Right lobe of liver (tissue), 6 donors: ENCODE measurements around the gene LMTK3. TPM values are rescaled to one million over a fixed set of nuclear protein-coding genes. Genes with fewer than 3 reads are reported as not detected.

Experiments used
- ATAC-seq, 4 donors: fragments of 200-7000 bp; cut with Tn5 transposase; one replicate each; pipeline ENCODE4 v1.9.1; 2020; ENCODE audit warnings: mild to moderate bottlenecking in 4 of 4, moderate library complexity in 4 of 4
- DNase-seq, 3 donors: peaks; one replicate each; pipeline ENCODE4 v3.0.0-alpha.2; 2020
- H3K27ac ChIP-seq, 3 donors: fragments of 200-600 bp; one replicate each; pipeline ENCODE4 v1.8.0; 2022
- H3K27me3 ChIP-seq, 2 donors: fragments of 200-600 bp; one replicate each; pipeline ENCODE4 v1.8.0; 2022
- H3K36me3 ChIP-seq, 4 donors: fragments of 200-600 bp; sonication (generic) in 1 of 4; one replicate each; pipeline versions ENCODE4 v1.5.1 to v1.8.0; 2017 to 2022; ENCODE audit warnings: control low read depth in 1 of 4
- H3K4me1 ChIP-seq, 4 donors: fragments of 200-600 bp; sonication (generic) in 1 of 4; one replicate each; pipeline versions ENCODE4 v1.5.1 to v1.8.0; 2017 to 2022; ENCODE audit warnings: control low read depth in 1 of 4
- H3K4me3 ChIP-seq, 3 donors: fragments of 200-600 bp; one replicate each; pipeline ENCODE4 v1.8.0; 2022
- H3K9me3 ChIP-seq, 4 donors: fragments of 200-600 bp; sonication (generic) in 1 of 4; one replicate each; pipeline versions ENCODE4 v1.5.1 to v1.8.0; 2017 to 2022; ENCODE audit warnings: control low read depth in 1 of 4
- POLR2A ChIP-seq: fragments of 450-650 bp; IDR thresholded peaks from one replicate; pipeline ENCODE4 v1.6.1; 2017; ENCODE audit warnings: antibody characterized with exemption, mild to moderate bottlenecking
- WGBS: methylation state at CpG from one replicate; pipeline ENCODE4 v1.1.6; 2018; ENCODE audit warnings: low coverage, low lambda C conversion rate; ENCODE audit not compliant: insufficient coverage; ENCODE audit errors: missing lambda C conversion rate; 5-methylcytosine and 5-hydroxymethylcytosine counted together
- intact Hi-C, 2 donors: fragments of 100-400 bp; cut with DNase I; formaldehyde crosslinking; loops; one replicate each; pipeline versions ENCODE4 v1.11.2 to v1.14.1; 2022
- total RNA-seq, 6 experiments: library from RNA; depleted of rRNA in 2 of 6; stranded (reverse); fragments of >200 nt in 2 of 6; fragmentation: NEBNext Ultra II Directional in 3 of 6; extraction: Animal tissue kit (Norgen Biotek cat#: 25700) in 3 of 6; gene quantifications; one replicate each; pipeline versions ENCODE4 v1.1.0 to v1.2.4, GENCODE V29; 2016 to 2023
- TF ChIP-seq, protein P1 (sequence below), 4 donors: fragments of 200-600 bp in 3 of 4; fragments of 450-650 bp in 1 of 4; IDR thresholded peaks; one replicate each; pipeline versions ENCODE4 v1.5.1 to v1.8.0; 2016 to 2022; ENCODE audit warnings: antibody characterized with exemption in 4 of 4, mild to moderate bottlenecking in 2 of 4
- donor health status: DM: no; HTN: yes; CAD: no.
- donor health status: DM: no; HTN: no; CAD: no.
- donor health status: DM: no; HTN: no; CAD: no.
- donor health status: DM: no; HTN: yes; CAD: no.
- donor health status: DM: no; HTN: yes; CAD: no.

LMTK3 gene
- total RNA-seq, 6 experiments from 2014 or later, result 0.09 to 0.31 (median 0.12) TPM; not detected in 1

DNA sequence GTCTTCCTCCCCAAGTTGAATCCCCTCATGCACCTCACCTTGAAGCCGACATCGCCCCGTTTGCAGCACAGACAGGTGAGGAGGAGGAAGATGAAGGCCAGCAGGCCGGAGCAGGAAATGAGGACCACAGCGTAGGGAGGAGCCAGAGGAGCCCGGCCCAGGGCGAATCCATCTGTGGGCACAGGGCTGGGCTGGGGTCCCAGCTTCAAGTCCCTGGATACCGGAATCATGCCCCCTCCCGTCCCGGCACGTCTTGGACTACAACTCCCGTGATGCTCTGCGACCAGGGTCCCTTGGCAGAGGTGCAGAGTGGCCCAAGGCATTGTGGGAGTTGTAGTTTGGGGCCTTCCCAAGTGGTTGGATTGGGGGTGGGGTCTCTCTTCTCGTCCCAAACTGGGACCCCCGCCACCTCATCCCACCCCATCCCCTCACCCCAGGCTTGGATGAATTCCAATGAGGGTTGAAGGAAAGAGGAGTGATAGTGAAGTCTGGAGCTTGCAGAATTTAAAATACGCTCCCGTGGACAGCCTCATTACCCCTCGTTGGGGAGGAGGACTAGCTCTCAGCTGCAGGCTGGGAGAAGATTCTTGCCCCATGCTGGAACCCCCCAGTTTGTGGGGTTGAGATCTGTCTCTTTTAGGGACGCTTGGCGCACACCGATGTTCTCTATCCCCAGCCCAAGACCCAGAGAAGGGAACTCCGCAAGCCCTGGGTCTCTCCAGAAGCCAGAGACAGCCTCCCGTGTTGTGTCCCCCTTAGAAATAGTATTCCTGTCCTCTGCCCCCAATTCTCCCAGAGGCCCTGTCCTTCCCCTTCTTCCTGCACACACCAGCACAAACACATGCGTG is 990 bp downstream of the LMTK3 start:
- Histone ChIP-seq H3K9me3 (no peaks in the 10 kb centered on the region), H3K4me3 (no peak overlapping the region), H3K4me1 (peaks cover 0 to 3% (median 0%) of the 10 kb centered on the region in 4 donors), H3K27me3 (peaks cover 0 to 12% of the 10 kb centered on the region in 2 donors), H3K27ac (no peak overlapping the region), H3K36me3 (no peaks in the 10 kb centered on the region)
- TF ChIP-seq, protein P1, sequence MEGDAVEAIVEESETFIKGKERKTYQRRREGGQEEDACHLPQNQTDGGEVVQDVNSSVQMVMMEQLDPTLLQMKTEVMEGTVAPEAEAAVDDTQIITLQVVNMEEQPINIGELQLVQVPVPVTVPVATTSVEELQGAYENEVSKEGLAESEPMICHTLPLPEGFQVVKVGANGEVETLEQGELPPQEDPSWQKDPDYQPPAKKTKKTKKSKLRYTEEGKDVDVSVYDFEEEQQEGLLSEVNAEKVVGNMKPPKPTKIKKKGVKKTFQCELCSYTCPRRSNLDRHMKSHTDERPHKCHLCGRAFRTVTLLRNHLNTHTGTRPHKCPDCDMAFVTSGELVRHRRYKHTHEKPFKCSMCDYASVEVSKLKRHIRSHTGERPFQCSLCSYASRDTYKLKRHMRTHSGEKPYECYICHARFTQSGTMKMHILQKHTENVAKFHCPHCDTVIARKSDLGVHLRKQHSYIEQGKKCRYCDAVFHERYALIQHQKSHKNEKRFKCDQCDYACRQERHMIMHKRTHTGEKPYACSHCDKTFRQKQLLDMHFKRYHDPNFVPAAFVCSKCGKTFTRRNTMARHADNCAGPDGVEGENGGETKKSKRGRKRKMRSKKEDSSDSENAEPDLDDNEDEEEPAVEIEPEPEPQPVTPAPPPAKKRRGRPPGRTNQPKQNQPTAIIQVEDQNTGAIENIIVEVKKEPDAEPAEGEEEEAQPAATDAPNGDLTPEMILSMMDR (IDR thresholded peaks at IDR 0.05), result no peak
- TF ChIP-seq POLR2A, result no peak
- peak; percentile 57 to 74 (median 68) for DNase-seq
- intact Hi-C loops, result no loop called here
- ATAC-seq, result peak; percentile 69 to 85 (median 76)
- 23% methylated on average over 18 of the region's 24 CpGs for WGBS

DNA sequence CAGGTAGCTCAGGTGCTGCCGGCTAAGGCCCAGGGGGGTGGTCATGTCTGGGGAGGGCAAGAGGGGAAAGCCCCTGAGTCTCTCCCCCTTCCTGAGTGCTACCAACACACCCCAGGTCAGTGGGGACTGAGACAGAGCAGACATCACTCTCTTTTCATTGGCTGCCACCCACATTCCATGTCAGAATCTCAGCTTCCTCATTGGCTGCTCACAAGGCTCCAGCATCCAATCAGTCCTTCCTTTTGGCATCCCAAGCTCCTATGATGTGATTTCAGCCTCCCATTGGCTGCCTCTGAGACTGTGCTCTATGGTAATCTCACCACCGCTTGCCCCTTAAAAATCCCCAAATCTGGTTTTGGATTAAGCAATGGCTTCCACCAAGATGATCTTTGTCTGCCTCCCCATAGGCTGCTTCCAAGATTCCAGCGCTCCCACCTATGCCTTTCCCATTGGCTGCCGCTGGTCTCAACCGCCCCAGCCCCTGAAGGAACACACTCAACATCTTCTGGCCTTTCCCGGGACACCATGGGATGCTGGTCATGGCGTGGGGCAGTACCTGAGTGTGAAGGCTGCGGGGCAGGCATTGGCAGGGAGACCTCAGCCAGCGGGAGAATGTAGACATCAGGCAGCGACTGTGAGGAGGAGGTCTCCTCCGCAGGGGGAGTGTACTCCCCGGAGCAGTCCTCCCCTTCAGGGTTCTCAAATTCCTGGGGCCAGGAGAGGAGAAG is 2.0 kb downstream of the LMTK3 start:
- Histone ChIP-seq H3K9me3 (no peaks in the 10 kb centered on the region), H3K27me3 (peaks cover 0 to 12% of the 10 kb centered on the region in 2 donors), H3K27ac (no peak overlapping the region), H3K36me3 (no peaks in the 10 kb centered on the region), H3K4me3 (no peak overlapping the region), H3K4me1 (peaks cover 0 to 3% (median 0%) of the 10 kb centered on the region in 4 donors)
- DNase-seq (no peak), ATAC-seq (no peak)
- WGBS, result 76% methylated on average over 4 of the region's 12 CpGs
- TF ChIP-seq, protein P1 (IDR thresholded peaks at IDR 0.05), result no peak
- TF ChIP-seq POLR2A, result no peak
- intact Hi-C loops, result loop anchor here in 1 of 2 donors (10.0 kb wide), 1 partner anchor 95 kb away; the partner anchor contains the start of gene SPACA4

DNA sequence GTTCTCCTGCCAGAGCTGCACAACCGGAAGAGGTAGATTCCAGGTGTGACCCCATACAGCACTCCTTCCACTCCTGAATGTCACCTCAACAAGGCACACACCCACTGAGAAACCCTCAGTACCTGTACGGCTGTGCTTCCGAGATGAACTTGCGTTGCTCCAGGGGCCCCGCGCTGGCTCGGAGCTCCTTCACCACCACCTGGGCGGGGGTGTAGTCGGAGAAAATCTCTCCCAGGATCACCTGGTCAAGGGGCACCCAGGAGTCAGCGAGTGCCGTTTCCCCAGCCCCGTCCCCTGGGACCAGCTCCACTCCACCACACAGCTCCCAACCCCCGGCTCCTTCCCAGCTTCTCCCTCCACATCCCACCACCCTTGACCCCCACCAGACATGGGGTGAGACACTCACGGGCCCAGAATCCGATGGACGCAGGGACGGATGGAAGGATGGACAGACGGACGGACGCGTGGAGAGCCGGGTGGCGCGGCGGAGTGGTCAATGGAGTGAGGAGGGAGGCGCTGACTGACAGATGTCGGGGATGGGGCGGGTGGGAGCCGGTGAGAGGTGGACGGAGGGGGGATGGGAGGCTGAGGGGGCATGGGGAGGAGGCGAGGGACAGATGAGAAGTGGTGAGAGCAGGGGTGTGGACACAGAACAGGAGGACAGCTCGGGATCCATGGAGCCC is 2.8 kb downstream of the LMTK3 start:
- Histone ChIP-seq H3K4me1 (peaks cover 0 to under 1% (median 0%) of the 10 kb centered on the region in 4 donors), H3K27ac (no peak overlapping the region), H3K36me3 (no peaks in the 10 kb centered on the region), H3K27me3 (peaks cover 0 to 12% of the 10 kb centered on the region in 2 donors), H3K4me3 (no peak overlapping the region), H3K9me3 (no peaks in the 10 kb centered on the region)
- WGBS, result 76% methylated on average over 22 of the region's 32 CpGs
- ATAC-seq (no peak), DNase-seq (no peak)
- intact Hi-C loops, result loop anchor here in 1 of 2 donors (10.0 kb wide), 1 partner anchor 96 kb away; the partner anchor contains the start of gene SPACA4
- TF ChIP-seq, protein P1 (IDR thresholded peaks at IDR 0.05), result no peak
- TF ChIP-seq POLR2A, result no peak

DNA sequence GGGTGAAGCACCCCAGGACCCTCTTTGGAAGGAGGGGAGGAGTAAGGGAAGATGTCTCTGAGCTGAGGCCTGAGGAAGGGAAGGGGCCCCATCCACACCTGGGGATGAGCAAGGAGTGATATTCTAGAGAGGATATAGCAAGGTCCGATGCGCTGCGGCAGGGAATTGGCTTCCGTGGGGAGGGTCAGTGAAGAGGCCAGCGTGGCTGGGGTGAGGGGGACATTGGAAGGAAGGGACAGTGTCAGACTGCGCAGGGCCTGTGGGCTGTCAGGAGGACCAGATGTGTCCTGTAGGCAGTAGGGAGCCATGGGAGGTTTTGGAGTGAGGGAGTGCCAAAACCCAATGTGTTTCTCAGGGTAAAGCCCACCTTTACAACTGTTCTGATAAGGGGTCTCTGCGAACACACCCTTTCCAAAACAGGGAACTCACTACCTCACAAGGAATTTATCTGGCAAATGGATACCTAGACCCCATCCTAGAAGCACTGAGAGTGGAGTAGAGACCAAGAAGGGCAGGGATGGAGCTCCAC is 3.7 kb downstream of the LMTK3 start:
- Histone ChIP-seq H3K27me3 (peaks cover 0 to 7% of the 10 kb centered on the region in 2 donors), H3K27ac (no peak overlapping the region), H3K9me3 (no peaks in the 10 kb centered on the region), H3K36me3 (no peaks in the 10 kb centered on the region), H3K4me1 (no peaks in the 10 kb centered on the region), H3K4me3 (no peak overlapping the region)
- TF ChIP-seq, protein P1 (IDR thresholded peaks at IDR 0.05), result no peak
- no peak for TF ChIP-seq POLR2A
- DNase-seq (no peak), ATAC-seq (no peak)
- intact Hi-C loops, result loop anchor here in 1 of 2 donors (10.0 kb wide), 1 partner anchor 97 kb away; the partner anchor contains the start of gene SPACA4
- 82% methylated on average over 6 of the region's 7 CpGs for WGBS
